HCT116 (cell line): ENCODE measurements around the gene RHBDD1. TPM values are rescaled to one million over a fixed set of nuclear protein-coding genes. Genes with fewer than 3 reads are reported as not detected.

Source experiments
- ATAC-seq: fragments of 200-7000 bp; cut with Tn5 transposase; 2 replicates; pipeline ENCODE4 v1.9.1; 2020; ENCODE audit warnings: mild to moderate bottlenecking, moderate library complexity
- BruUV-seq: library from RNA; stranded (reverse); fragments of 400-500 nt; replicated peaks from 2 replicates; lab custom pipeline; 2021; lab: Mats Ljungman, UMichigan
- CTCF ChIA-PET: fragments of 300-600 bp; sonication (Branson Sonifier 250); formaldehyde crosslinking; loops from one replicate; lab custom pipeline; 2021; ENCODE audit warnings: antibody characterized with exemption; lab: Charles Lee
- POLR2A ChIA-PET: fragments of 300-600, 350-600 bp; sonication (Branson Sonifier 250); formaldehyde crosslinking; loops from one replicate; lab custom pipeline; 2021; ENCODE audit warnings: antibody characterized with exemption; lab: Charles Lee
- RAD21 ChIA-PET, 2 experiments: fragments of 300-600 bp; sonication (Branson Sonifier 250); formaldehyde crosslinking; loops; one replicate each; lab custom pipeline; 2023; ENCODE audit warnings: low total read pairs in 2 of 2; ENCODE audit not compliant: uncharacterized antibody in 2 of 2, unreplicated experiment in 2 of 2, low non-redundant PET in 1 of 2; lab: Charles Lee
- DNase-seq: peaks from one replicate; pipeline ENCODE4 v3.0.0-alpha.2; 2010; ENCODE audit warnings: low read depth, low spot score
- H2AFZ ChIP-seq: fragments of 200-600 bp; shearing (Covaris generic), sonication (generic); 2 replicates; pipeline ENCODE4 v1.6.1; 2017; ENCODE audit warnings: low read depth, mixed run types, mixed read lengths, antibody characterized with exemption, low read length; ENCODE audit not compliant: poor library complexity, severe bottlenecking
- H3K27ac ChIP-seq: 2 replicates; pipeline ENCODE4 v1.5.1; 2012; ENCODE audit warnings: low read depth, low read length
- H3K27me3 ChIP-seq: fragments of 200-600 bp; sonication (generic); 2 replicates; pipeline ENCODE4 v1.6.1; 2016; ENCODE audit warnings: mixed run types, low read length, mixed read lengths; ENCODE audit not compliant: insufficient read depth
- H3K36me3 ChIP-seq, 2 experiments: fragments of 200-500 bp in 1 of 2; fragments of 200-600 bp in 1 of 2; sonication (Bioruptor generic) in 1 of 2; sonication (generic) in 1 of 2; 2 replicates each; pipeline versions ENCODE4 v1.5.1 to v1.6.1; 2014 to 2016; ENCODE audit warnings: low read length in 2 of 2, inconsistent platforms in 1 of 2, mixed read lengths in 1 of 2, mixed run types in 1 of 2; ENCODE audit not compliant: insufficient read depth in 2 of 2, control insufficient read depth in 1 of 2
- H3K4me1 ChIP-seq, 2 experiments: fragments of 200-600 bp in 1 of 2; sonication (generic) in 1 of 2; 2 replicates each; pipeline versions ENCODE4 v1.5.1 to v1.6.1; 2012 to 2017; ENCODE audit warnings: low read length in 2 of 2, inconsistent platforms in 1 of 2, mild to moderate bottlenecking in 1 of 2, mixed read lengths in 1 of 2, mixed run types in 1 of 2, moderate library complexity in 1 of 2; ENCODE audit not compliant: insufficient read depth in 2 of 2, control insufficient read depth in 1 of 2
- H3K4me2 ChIP-seq: fragments of 200-600 bp; sonication (generic); 2 replicates; pipeline ENCODE4 v1.6.1; 2017; ENCODE audit warnings: mixed run types, low read length, mixed read lengths
- H3K4me3 ChIP-seq, 2 experiments: fragments of 200-600 bp in 1 of 2; sonication (generic) in 1 of 2; replicated peaks in 1 of 2; 2 replicates each; pipeline ENCODE4 v1.5.1; 2011 to 2016; ENCODE audit warnings: low read length in 2 of 2, control low read depth in 1 of 2, low read depth in 1 of 2, mild to moderate bottlenecking in 1 of 2, mixed read lengths in 1 of 2, mixed run types in 1 of 2
- H3K79me2 ChIP-seq: fragments of 200-600 bp; sonication (generic); 2 replicates; pipeline ENCODE4 v1.6.1; 2017; ENCODE audit warnings: mild to moderate bottlenecking, mixed run types, low read length, moderate library complexity, mixed read lengths; ENCODE audit not compliant: insufficient read depth
- H3K9ac ChIP-seq: fragments of 200-600 bp; sonication (generic); 2 replicates; pipeline ENCODE4 v1.6.1; 2016; ENCODE audit warnings: low read length, mixed read lengths
- H3K9me2 ChIP-seq: fragments of 200-600 bp; sonication (generic), shearing (Covaris generic); 2 replicates; pipeline ENCODE4 v1.6.1; 2017; ENCODE audit warnings: mixed run types, mild to moderate bottlenecking, moderate library complexity; ENCODE audit not compliant: insufficient read depth
- H3K9me3 ChIP-seq, 2 experiments: fragments of 200-500 bp in 1 of 2; fragments of 200-600 bp in 1 of 2; sonication (Bioruptor generic) in 1 of 2; sonication (generic) in 1 of 2; 2 replicates each; pipeline ENCODE4 v1.6.1; 2014 to 2017; ENCODE audit warnings: low read length in 2 of 2, mixed read lengths in 2 of 2, inconsistent platforms in 1 of 2, low read depth in 1 of 2, mild to moderate bottlenecking in 1 of 2, mixed run types in 1 of 2, moderate library complexity in 1 of 2; ENCODE audit not compliant: control insufficient read depth in 1 of 2, insufficient read depth in 1 of 2
- H4K20me1 ChIP-seq: fragments of 200-600 bp; sonication (generic), shearing (Covaris generic); 2 replicates; pipeline ENCODE4 v1.6.1; 2017; ENCODE audit warnings: mixed run types, mild to moderate bottlenecking, moderate library complexity; ENCODE audit not compliant: insufficient read depth
- EGR1 ChIP-seq: IDR thresholded peaks from 2 replicates; pipeline ENCODE4 v1.6.1; 2012; ENCODE audit warnings: low read depth
- EZH2 ChIP-seq: fragments of 200-600 bp; sonication (generic); IDR thresholded peaks from 2 replicates; pipeline ENCODE4 v1.6.1; 2017; ENCODE audit warnings: antibody characterized with exemption, mixed run types
- EZH2phosphoT487 ChIP-seq: fragments of 200-600 bp; IDR thresholded peaks from 2 replicates; pipeline ENCODE4 v1.6.1; 2018; ENCODE audit warnings: antibody characterized with exemption, borderline replicate concordance
- FOSL1 ChIP-seq: IDR thresholded peaks from 2 replicates; pipeline ENCODE4 v1.6.1; 2012; ENCODE audit warnings: low read depth
- POLR2A ChIP-seq: IDR thresholded peaks from 2 replicates; pipeline ENCODE4 v1.7.0; 2011; ENCODE audit warnings: borderline replicate concordance; ENCODE audit not compliant: insufficient read depth, insufficient read length; ENCODE audit errors: extremely low read depth
- RAD21 ChIP-seq: IDR thresholded peaks from 2 replicates; pipeline ENCODE4 v1.6.1; 2012; ENCODE audit warnings: low read depth, mild to moderate bottlenecking
- SP1 ChIP-seq: IDR thresholded peaks from 2 replicates; pipeline ENCODE4 v1.6.1; 2012; ENCODE audit warnings: low read depth
- SRF ChIP-seq: IDR thresholded peaks from 2 replicates; pipeline ENCODE4 v1.6.1; 2012; ENCODE audit warnings: low read depth
- TCF7L2 ChIP-seq: IDR thresholded peaks from 2 replicates; pipeline ENCODE4 v1.7.0; 2011; ENCODE audit warnings: borderline replicate concordance, inconsistent platforms; ENCODE audit not compliant: insufficient read depth, insufficient read length; ENCODE audit errors: extremely low read depth
- intact Hi-C: fragments of 100-400 bp; cut with micrococcal nuclease; formaldehyde crosslinking; loops from 2 replicates; pipeline ENCODE4 v1.10.0; 2022
- total RNA-seq: library from RNA; stranded (reverse); gene quantifications from one replicate; pipeline ENCODE4 v1.2.1, GENCODE V29; 2021; ENCODE audit not compliant: unreplicated experiment
- TF ChIP-seq, protein P1 (sequence below), 3 experiments: fragments of 200-600 bp in 1 of 3; sonication (generic) in 1 of 3; IDR thresholded peaks in 2 of 3; conservative IDR thresholded peaks in 1 of 3; 2 replicates each; pipeline ENCODE4 v1.5.1; 2012 to 2017; ENCODE audit warnings: low read depth in 2 of 3, low read length in 2 of 3, antibody characterized with exemption in 1 of 3, borderline replicate concordance in 1 of 3, control low read depth in 1 of 3, mild to moderate bottlenecking in 1 of 3, mixed read lengths in 1 of 3, mixed run types in 1 of 3, moderate library complexity in 1 of 3; ENCODE audit not compliant: insufficient read depth in 1 of 3
- TF ChIP-seq, protein P2 (sequence below): IDR thresholded peaks from 2 replicates; pipeline ENCODE4 v1.6.1; 2012; ENCODE audit warnings: low read depth
- TF ChIP-seq, protein P3 (sequence below): IDR thresholded peaks from 2 replicates; pipeline ENCODE4 v1.6.1; 2011; ENCODE audit warnings: mild to moderate bottlenecking, low read length, moderate library complexity; ENCODE audit not compliant: insufficient replicate concordance; ENCODE audit errors: extremely low read depth

RHBDD1 gene
- total RNA-seq, 1 experiment from 2014 or later: 73.8 TPM

DNA sequence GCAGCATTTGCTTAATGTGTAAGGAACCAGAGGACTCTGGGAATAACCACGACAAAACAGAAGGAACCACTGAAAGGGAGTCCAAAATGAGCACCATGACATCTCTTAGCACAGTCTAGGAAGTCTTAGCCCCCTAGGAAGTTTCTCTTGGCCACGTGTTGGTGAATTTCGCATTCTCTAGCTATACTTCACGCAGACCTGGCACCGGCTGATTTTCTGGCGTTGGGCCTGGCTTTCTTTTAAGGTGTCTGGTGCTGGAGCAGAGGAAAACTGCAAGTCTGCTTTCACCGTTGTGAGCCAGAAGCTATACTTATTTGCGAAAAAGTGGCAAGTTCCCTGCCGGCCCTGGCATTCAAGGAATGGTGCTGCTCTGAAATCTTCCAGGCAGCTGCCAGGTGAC lies 171.3 kb downstream of the RHBDD1 start (continued):
- TF ChIP-seq, protein P1, sequence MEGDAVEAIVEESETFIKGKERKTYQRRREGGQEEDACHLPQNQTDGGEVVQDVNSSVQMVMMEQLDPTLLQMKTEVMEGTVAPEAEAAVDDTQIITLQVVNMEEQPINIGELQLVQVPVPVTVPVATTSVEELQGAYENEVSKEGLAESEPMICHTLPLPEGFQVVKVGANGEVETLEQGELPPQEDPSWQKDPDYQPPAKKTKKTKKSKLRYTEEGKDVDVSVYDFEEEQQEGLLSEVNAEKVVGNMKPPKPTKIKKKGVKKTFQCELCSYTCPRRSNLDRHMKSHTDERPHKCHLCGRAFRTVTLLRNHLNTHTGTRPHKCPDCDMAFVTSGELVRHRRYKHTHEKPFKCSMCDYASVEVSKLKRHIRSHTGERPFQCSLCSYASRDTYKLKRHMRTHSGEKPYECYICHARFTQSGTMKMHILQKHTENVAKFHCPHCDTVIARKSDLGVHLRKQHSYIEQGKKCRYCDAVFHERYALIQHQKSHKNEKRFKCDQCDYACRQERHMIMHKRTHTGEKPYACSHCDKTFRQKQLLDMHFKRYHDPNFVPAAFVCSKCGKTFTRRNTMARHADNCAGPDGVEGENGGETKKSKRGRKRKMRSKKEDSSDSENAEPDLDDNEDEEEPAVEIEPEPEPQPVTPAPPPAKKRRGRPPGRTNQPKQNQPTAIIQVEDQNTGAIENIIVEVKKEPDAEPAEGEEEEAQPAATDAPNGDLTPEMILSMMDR (IDR thresholded peaks at IDR 0.05 in 2 of 3, conservative IDR thresholded peaks at IDR 0.05 in 1 of 3; ENCODE audit: borderline replicate concordance in 1 of 3, insufficient read depth in 1 of 3, low read depth in 2 of 3, low read length in 2 of 3): no peak
- TF ChIP-seq EZH2 (no peak), TCF7L2 (no peak), EZH2phosphoT487 (no peak), SRF (no peak)

DNA sequence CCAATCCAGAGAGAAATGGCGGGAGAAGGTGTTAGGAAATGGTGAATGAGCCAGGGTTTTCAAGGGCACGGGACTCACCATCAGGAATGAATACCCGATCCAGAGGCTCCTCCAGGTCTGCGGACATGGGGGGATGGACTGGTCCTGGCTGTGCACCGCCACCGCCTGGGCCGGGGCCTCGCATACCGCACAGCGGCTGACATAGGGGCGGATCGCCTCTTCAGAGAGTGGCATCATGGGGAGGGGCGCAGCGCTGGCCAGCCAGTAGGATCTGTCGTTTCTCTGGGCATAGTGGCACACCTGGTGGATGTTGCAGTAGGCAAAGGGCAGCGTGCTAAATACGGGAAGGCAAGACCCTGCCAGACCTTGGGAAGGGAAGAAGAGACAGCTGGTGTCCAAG lies 172.1 kb downstream of the RHBDD1 start:
- no peaks in the 10 kb centered on the region for H3K79me2 ChIP-seq
- H3K36me3 ChIP-seq: 0 out of 4 replicates have a peak, but pooled peaks cover 0 to 5% of the 10 kb centered on the region in 2 experiments
- H2AFZ ChIP-seq: no peak overlapping the region
- H3K27me3 ChIP-seq: no peaks in the 10 kb centered on the region
- no peak for TF ChIP-seq EGR1
- TF ChIP-seq RAD21: no peak
- TF ChIP-seq SRF: no peak
- TF ChIP-seq SP1: no peak
- TF ChIP-seq, protein P2, sequence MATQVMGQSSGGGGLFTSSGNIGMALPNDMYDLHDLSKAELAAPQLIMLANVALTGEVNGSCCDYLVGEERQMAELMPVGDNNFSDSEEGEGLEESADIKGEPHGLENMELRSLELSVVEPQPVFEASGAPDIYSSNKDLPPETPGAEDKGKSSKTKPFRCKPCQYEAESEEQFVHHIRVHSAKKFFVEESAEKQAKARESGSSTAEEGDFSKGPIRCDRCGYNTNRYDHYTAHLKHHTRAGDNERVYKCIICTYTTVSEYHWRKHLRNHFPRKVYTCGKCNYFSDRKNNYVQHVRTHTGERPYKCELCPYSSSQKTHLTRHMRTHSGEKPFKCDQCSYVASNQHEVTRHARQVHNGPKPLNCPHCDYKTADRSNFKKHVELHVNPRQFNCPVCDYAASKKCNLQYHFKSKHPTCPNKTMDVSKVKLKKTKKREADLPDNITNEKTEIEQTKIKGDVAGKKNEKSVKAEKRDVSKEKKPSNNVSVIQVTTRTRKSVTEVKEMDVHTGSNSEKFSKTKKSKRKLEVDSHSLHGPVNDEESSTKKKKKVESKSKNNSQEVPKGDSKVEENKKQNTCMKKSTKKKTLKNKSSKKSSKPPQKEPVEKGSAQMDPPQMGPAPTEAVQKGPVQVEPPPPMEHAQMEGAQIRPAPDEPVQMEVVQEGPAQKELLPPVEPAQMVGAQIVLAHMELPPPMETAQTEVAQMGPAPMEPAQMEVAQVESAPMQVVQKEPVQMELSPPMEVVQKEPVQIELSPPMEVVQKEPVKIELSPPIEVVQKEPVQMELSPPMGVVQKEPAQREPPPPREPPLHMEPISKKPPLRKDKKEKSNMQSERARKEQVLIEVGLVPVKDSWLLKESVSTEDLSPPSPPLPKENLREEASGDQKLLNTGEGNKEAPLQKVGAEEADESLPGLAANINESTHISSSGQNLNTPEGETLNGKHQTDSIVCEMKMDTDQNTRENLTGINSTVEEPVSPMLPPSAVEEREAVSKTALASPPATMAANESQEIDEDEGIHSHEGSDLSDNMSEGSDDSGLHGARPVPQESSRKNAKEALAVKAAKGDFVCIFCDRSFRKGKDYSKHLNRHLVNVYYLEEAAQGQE: no peak
- TF ChIP-seq, protein P3, sequence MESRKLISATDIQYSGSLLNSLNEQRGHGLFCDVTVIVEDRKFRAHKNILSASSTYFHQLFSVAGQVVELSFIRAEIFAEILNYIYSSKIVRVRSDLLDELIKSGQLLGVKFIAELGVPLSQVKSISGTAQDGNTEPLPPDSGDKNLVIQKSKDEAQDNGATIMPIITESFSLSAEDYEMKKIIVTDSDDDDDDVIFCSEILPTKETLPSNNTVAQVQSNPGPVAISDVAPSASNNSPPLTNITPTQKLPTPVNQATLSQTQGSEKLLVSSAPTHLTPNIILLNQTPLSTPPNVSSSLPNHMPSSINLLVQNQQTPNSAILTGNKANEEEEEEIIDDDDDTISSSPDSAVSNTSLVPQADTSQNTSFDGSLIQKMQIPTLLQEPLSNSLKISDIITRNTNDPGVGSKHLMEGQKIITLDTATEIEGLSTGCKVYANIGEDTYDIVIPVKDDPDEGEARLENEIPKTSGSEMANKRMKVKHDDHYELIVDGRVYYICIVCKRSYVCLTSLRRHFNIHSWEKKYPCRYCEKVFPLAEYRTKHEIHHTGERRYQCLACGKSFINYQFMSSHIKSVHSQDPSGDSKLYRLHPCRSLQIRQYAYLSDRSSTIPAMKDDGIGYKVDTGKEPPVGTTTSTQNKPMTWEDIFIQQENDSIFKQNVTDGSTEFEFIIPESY: no peak
- no peak for TF ChIP-seq POLR2A
- no peak for TF ChIP-seq FOSL1
- no peak for TF ChIP-seq TCF7L2
- TF ChIP-seq EZH2: no peak
- H3K4me3 ChIP-seq: no peak overlapping the region
- no peak overlapping the region for H3K27ac ChIP-seq
- ChIA-PET POLR2A (no interaction called here), CTCF (no interaction called here), RAD21 (no interaction called here)
- H4K20me1 ChIP-seq: no peaks in the 10 kb centered on the region
- no peaks in the 10 kb centered on the region for H3K9me2 ChIP-seq
- BruUV-seq: no TSS peak
- no peak overlapping the region for H3K4me2 ChIP-seq
- no peak overlapping the region for H3K9ac ChIP-seq
- DNase-seq: no peak
- no peak for ATAC-seq
- intact Hi-C loops: no loop called here
- H3K9me3 ChIP-seq: no peaks in the 10 kb centered on the region
- H3K4me1 ChIP-seq: peaks cover 0 to 13% of the 10 kb centered on the region in 2 experiments; a peak in 1 of 4 replicates
